Tibial artery (tissue), 4 donors: ENCODE results near the gene SAPCD2.

ENCODE experiments used
- DNase-seq, 2 donors: peaks; one replicate each; pipeline ENCODE4 v3.0.0-alpha.2; 2019
- H3K27ac ChIP-seq, 2 donors: fragments of 200-600 bp; sonication (generic) in 1 of 2; 1 replicate in 1 of 2; 2 replicates in 1 of 2; pipeline ENCODE4 v1.5.1; 2018 to 2019; ENCODE audit warnings: mild to moderate bottlenecking in 1 of 2
- H3K27me3 ChIP-seq, 2 donors: fragments of 200-600 bp; sonication (generic) in 1 of 2; one replicate each; pipeline versions ENCODE4 v1.5.1 to v1.6.0; 2016 to 2019
- H3K36me3 ChIP-seq, 3 donors: fragments of 200-600 bp; sonication (generic) in 2 of 3; one replicate each; pipeline ENCODE4 v1.5.1; 2016 to 2019; ENCODE audit warnings: mild to moderate bottlenecking in 2 of 3
- H3K4me1 ChIP-seq, 4 donors: fragments of 200-600 bp; sonication (generic) in 2 of 4; 1 replicate in 3 of 4; 2 replicates in 1 of 4; pipeline ENCODE4 v1.5.1; 2016 to 2019
- H3K4me3 ChIP-seq, 2 donors: fragments of 200-600 bp; sonication (generic) in 1 of 2; 1 replicate in 1 of 2; 2 replicates in 1 of 2; pipeline ENCODE4 v1.5.1; 2018 to 2019; ENCODE audit warnings: mild to moderate bottlenecking in 2 of 2
- H3K9me3 ChIP-seq, 3 donors: fragments of 200-600 bp; sonication (generic) in 1 of 3; one replicate each; pipeline ENCODE4 v1.5.1; 2016 to 2019
- intact Hi-C: fragments of 100-400 bp; cut with DNase I; formaldehyde crosslinking; loops from one replicate; pipeline ENCODE4 v1.15.0; 2023; ENCODE audit warnings: low total_unique reads
- TF ChIP-seq, protein P1 (sequence below), 2 experiments: fragments of 200-600 bp in 1 of 2; fragments of 450-650 bp in 1 of 2; IDR thresholded peaks; one replicate each; pipeline ENCODE4 v1.5.1; 2017 to 2019; ENCODE audit warnings: antibody characterized with exemption in 2 of 2, mild to moderate bottlenecking in 1 of 2, moderate library complexity in 1 of 2

Gene SAPCD2

GRCh38 chr9:137071282-137071681, 925 bp upstream of the SAPCD2 start:
- Histone ChIP-seq H3K4me1 (peaks cover 0 to 26% (median 18%) of the 10 kb centered on the region in 4 donors), H3K27ac (no peak overlapping the region), H3K9me3 (no peaks in the 10 kb centered on the region), H3K27me3 (peaks cover 0 to 35% of the 10 kb centered on the region in 2 donors), H3K4me3 (no peak overlapping the region), H3K36me3 (no peaks in the 10 kb centered on the region)
- intact Hi-C loops, result no loop called here
- TF ChIP-seq, protein P1, sequence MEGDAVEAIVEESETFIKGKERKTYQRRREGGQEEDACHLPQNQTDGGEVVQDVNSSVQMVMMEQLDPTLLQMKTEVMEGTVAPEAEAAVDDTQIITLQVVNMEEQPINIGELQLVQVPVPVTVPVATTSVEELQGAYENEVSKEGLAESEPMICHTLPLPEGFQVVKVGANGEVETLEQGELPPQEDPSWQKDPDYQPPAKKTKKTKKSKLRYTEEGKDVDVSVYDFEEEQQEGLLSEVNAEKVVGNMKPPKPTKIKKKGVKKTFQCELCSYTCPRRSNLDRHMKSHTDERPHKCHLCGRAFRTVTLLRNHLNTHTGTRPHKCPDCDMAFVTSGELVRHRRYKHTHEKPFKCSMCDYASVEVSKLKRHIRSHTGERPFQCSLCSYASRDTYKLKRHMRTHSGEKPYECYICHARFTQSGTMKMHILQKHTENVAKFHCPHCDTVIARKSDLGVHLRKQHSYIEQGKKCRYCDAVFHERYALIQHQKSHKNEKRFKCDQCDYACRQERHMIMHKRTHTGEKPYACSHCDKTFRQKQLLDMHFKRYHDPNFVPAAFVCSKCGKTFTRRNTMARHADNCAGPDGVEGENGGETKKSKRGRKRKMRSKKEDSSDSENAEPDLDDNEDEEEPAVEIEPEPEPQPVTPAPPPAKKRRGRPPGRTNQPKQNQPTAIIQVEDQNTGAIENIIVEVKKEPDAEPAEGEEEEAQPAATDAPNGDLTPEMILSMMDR (IDR thresholded peaks at IDR 0.05), result no peak
- DNase-seq, result no peak

GRCh38 chr9:137070906-137071275, 534 bp upstream of the SAPCD2 start:
- Histone ChIP-seq H3K9me3 (no peaks in the 10 kb centered on the region), H3K4me3 (peak overlapping the region; percentile 33 to 43), H3K27ac (peak overlapping the region in 1 of 2 donors; percentile 38), H3K4me1 (peaks cover 0 to 26% (median 18%) of the 10 kb centered on the region in 4 donors), H3K27me3 (peaks cover 0 to 38% of the 10 kb centered on the region in 2 donors), H3K36me3 (no peaks in the 10 kb centered on the region)
- intact Hi-C loops, result no loop called here
- DNase-seq, result peak in 1 of 2 donors; percentile 68
- TF ChIP-seq, protein P1 (IDR thresholded peaks at IDR 0.05), result peak in 1 of 2 experiments; percentile 13

- no peak for DNase-seq
- TF ChIP-seq, protein P1 (IDR thresholded peaks at IDR 0.05), result no peak
- H3K4me3 ChIP-seq, result no peak overlapping the region
- intact Hi-C loops, result no loop called here
- no peaks in the 10 kb centered on the region for H3K9me3 ChIP-seq
- H3K36me3 ChIP-seq, result no peaks in the 10 kb centered on the region
- H3K4me1 ChIP-seq, result peaks cover 0 to 26% (median 18%) of the 10 kb centered on the region in 4 donors
- H3K27me3 ChIP-seq, result peaks cover 0 to 51% of the 10 kb centered on the region in 2 donors
- H3K27ac ChIP-seq, result no peak overlapping the region
These were observed 757 bp downstream of the SAPCD2 start for GRCh38 chr9:137069508-137070091.

DNA sequence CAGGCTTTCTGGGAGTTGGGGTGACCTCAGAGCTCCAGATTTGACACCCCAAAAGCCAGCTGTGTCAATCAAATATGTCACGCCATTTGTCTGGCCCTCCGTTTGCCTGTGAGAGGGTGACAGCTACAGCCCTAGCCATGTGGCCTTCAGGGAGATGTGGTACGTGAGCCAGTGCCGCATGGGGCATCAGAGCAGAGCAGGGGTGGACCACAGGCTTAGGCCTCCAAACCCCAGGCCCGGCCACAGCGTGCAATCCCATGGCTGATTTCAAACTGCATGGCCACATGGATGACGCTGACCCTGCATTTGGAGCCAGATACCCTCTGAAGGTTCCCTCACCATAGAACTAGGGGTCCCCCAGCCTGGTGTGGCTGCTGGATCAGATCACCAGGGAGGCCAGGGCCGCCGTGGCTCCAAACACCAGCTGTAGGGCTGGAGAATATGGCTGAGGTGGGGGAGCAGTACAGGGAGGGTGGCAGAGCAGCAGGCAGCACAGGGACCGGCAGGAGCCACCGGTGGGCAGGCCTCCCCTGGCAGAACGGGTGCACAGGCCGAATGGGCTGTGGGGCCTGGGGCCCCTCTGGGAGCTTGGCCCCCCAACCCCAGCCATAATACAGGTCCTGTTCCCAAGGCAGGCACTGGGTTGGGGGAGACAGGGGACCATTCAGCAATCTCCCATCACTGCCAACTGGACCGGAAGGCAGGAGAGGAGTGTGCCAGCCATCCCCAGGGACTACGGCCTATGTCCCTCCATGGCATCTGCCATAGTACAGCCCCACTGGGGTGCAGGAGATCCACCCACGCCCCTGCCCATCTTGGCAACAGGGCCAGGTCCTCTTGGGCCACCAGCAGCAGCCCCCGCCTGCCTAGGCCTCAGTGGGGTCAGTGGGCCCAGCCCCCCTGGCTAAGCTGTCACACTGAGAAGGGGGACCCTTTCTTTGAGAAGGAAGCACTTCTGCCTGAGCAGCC, 1.5 kb downstream of the SAPCD2 start:
- H3K27me3 ChIP-seq, result peaks cover 0 to 59% of the 10 kb centered on the region in 2 donors
- H3K36me3 ChIP-seq, result no peaks in the 10 kb centered on the region
- H3K9me3 ChIP-seq, result no peaks in the 10 kb centered on the region
- DNase-seq, result no peak
- no peak overlapping the region for H3K4me3 ChIP-seq
- intact Hi-C loops, result no loop called here
- peaks cover 0 to 32% (median 19%) of the 10 kb centered on the region in 4 donors for H3K4me1 ChIP-seq
- no peak overlapping the region for H3K27ac ChIP-seq
- TF ChIP-seq, protein P1 (IDR thresholded peaks at IDR 0.05), result no peak

DNA sequence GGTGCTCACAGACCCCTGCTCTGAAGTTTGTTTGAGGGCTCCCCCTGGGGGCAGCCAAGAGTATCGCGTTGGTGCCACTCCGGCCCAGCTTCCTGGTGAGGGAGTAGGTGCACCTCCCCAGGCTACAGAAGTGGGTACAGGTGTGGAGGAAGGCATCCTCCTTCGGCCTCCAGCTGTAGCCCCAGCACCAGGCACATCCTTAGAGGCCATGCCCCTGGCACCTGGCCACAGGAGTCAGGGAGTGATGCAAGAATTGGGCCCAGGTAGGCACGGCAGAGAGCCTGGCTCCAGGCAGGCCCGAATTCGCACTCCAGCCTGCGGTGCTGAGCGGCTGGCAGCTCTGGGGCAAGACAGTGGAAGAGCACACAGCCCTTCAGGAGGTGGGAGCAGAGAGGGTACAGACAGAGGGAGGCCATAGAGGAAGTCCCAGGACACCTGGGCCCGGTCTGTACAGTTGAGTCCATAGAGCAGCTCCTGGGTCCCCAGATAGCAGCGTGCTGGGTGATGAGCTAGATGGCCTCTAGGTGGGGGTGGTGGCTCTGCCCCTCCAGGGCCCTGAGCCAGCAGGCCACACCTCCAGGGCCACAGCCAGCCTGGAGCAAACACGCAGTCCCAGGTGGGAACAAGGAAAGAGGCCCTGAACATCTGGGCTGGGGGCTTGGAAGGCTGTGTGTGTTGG, 2.4 kb downstream of the SAPCD2 start:
- intact Hi-C loops, result no loop called here
- H3K27ac ChIP-seq, result no peak overlapping the region
- peak; percentile 64 to 83 for DNase-seq

More for the DNA sequence above, 2.4 kb downstream of the SAPCD2 start:
- H3K9me3 ChIP-seq, result no peaks in the 10 kb centered on the region
- H3K36me3 ChIP-seq, result no peaks in the 10 kb centered on the region
- peaks cover 0 to 33% (median 19%) of the 10 kb centered on the region in 4 donors for H3K4me1 ChIP-seq
- TF ChIP-seq, protein P1 (IDR thresholded peaks at IDR 0.05), result peak; percentile 72 to 74
- H3K27me3 ChIP-seq, result peaks cover 0 to 67% of the 10 kb centered on the region in 2 donors
- H3K4me3 ChIP-seq, result no peak overlapping the region
